IMR-90 (cell line): ENCODE measurements around the gene CCL4L2. TPM values are rescaled to one million over a fixed set of nuclear protein-coding genes. Genes with fewer than 3 reads are reported as not detected.
"Not testable (repeated sequence)": the region's sequence is repeated elsewhere in the genome, so short reads cannot be mapped to it uniquely, and the experiment has no call there.

Experiments
- ATAC-seq: fragments of 200-7000 bp; cut with Tn5 transposase; 2 replicates; pipeline ENCODE4 v1.9.1; 2020; ENCODE audit warnings: low read depth, mild to moderate bottlenecking, moderate library complexity
- BruUV-seq: library from RNA; stranded (reverse); fragments of 400-500 nt; replicated peaks from 2 replicates; lab custom pipeline; 2021; lab: Mats Ljungman, UMichigan
- CTCF ChIA-PET: fragments of 300-600 bp; formaldehyde crosslinking; extraction: SDS; loops from one replicate; lab custom pipeline; 2021; ENCODE audit warnings: antibody characterized with exemption; lab: Yijun Ruan, JAX
- POLR2A ChIA-PET: fragments of 300-600 bp; sonication (Branson Sonifier 250); formaldehyde crosslinking; loops from one replicate; lab custom pipeline; 2022; ENCODE audit warnings: antibody characterized with exemption; ENCODE audit not compliant: unreplicated experiment; lab: Charles Lee
- DNase-seq: peaks from one replicate; pipeline ENCODE4 v3.0.0; 2013
- H2AFZ ChIP-seq: replicated peaks from 2 replicates; pipeline ENCODE3; 2013; ENCODE audit warnings: low read length, mild to moderate bottlenecking; ENCODE audit not compliant: poor library complexity
- H2AK5ac ChIP-seq: 2 replicates; pipeline ENCODE4 v1.6.1; 2013; ENCODE audit warnings: low read depth, low read length, inconsistent platforms
- H2AK9ac ChIP-seq: replicated peaks from 2 replicates; pipeline ENCODE3; 2013; ENCODE audit warnings: mild to moderate bottlenecking, low read depth, low read length, moderate library complexity; ENCODE audit not compliant: poor library complexity
- H2BK120ac ChIP-seq: 2 replicates; pipeline ENCODE4 v1.6.1; 2013; ENCODE audit warnings: low read depth, low read length, inconsistent platforms
- H2BK15ac ChIP-seq: 3 replicates; pipeline ENCODE4 v1.6.1; 2013; ENCODE audit warnings: low read depth, low read length, inconsistent platforms
- H2BK20ac ChIP-seq: 2 replicates; pipeline ENCODE4 v1.6.1; 2013; ENCODE audit warnings: low read depth, mild to moderate bottlenecking, inconsistent platforms, low read length, moderate library complexity
- H2BK5ac ChIP-seq: 2 replicates; pipeline ENCODE4 v1.6.1; 2013; ENCODE audit warnings: mild to moderate bottlenecking, low read depth, low read length, inconsistent platforms; ENCODE audit not compliant: poor library complexity, severe bottlenecking
- H3K14ac ChIP-seq: replicated peaks from 2 replicates; pipeline ENCODE4 v1.6.1; 2013; ENCODE audit warnings: low read depth, low read length, inconsistent platforms
- H3K18ac ChIP-seq: 2 replicates; pipeline ENCODE4 v1.6.1; 2013; ENCODE audit warnings: low read depth, low read length, control low read depth
- H3K23ac ChIP-seq: 2 replicates; pipeline ENCODE4 v1.6.1; 2013; ENCODE audit warnings: low read depth, low read length, inconsistent platforms
- H3K27ac ChIP-seq: 2 replicates; pipeline ENCODE4 v1.5.1; 2013; ENCODE audit warnings: mild to moderate bottlenecking, control low read depth, low read length; ENCODE audit not compliant: insufficient read depth
- H3K27me3 ChIP-seq: 2 replicates; pipeline ENCODE4 v1.6.1; 2013; ENCODE audit warnings: low read length; ENCODE audit not compliant: control insufficient read depth, insufficient read depth
- H3K36me3 ChIP-seq: 2 replicates; pipeline ENCODE4 v1.6.1; 2013; ENCODE audit warnings: low read length, mixed read lengths; ENCODE audit not compliant: control insufficient read depth, insufficient read depth
- H3K4ac ChIP-seq: 2 replicates; pipeline ENCODE4 v1.6.1; 2013; ENCODE audit warnings: low read depth, low read length, inconsistent platforms
- H3K4me1 ChIP-seq: 2 replicates; pipeline ENCODE4 v1.6.1; 2013; ENCODE audit warnings: low read length, mixed read lengths; ENCODE audit not compliant: control insufficient read depth, insufficient read depth
- H3K4me2 ChIP-seq: 2 replicates; pipeline ENCODE4 v1.6.1; 2013; ENCODE audit warnings: low read depth, mild to moderate bottlenecking, control low read depth, low read length, moderate library complexity
- H3K4me3 ChIP-seq: 2 replicates; pipeline ENCODE4 v1.5.1; 2013; ENCODE audit warnings: low read depth, mild to moderate bottlenecking, control low read depth, low read length, moderate library complexity; ENCODE audit not compliant: insufficient read depth
- H3K56ac ChIP-seq: 2 replicates; pipeline ENCODE4 v1.6.1; 2013; ENCODE audit warnings: low read length, inconsistent platforms; ENCODE audit not compliant: insufficient read depth; ENCODE audit errors: extremely low read depth
- H3K79me1 ChIP-seq, 2 experiments: 2 replicates each; pipeline ENCODE4 v1.6.1; 2013; ENCODE audit warnings: low read length in 2 of 2, inconsistent platforms in 1 of 2, low read depth in 1 of 2
- H3K9ac ChIP-seq: 2 replicates; pipeline ENCODE4 v1.6.1; 2013; ENCODE audit warnings: low read depth, low read length, control low read depth
- H3K9me1 ChIP-seq: 2 replicates; pipeline ENCODE4 v1.6.1; 2013; ENCODE audit warnings: low read length, inconsistent platforms; ENCODE audit not compliant: insufficient read depth
- H3K9me3 ChIP-seq: 2 replicates; pipeline ENCODE4 v1.6.1; 2013; ENCODE audit warnings: low read length; ENCODE audit not compliant: control insufficient read depth, insufficient read depth
- H4K20me1 ChIP-seq: 2 replicates; pipeline ENCODE4 v1.6.1; 2013; ENCODE audit warnings: low read length, inconsistent platforms; ENCODE audit not compliant: insufficient read depth
- H4K5ac ChIP-seq: 2 replicates; pipeline ENCODE4 v1.6.1; 2013; ENCODE audit warnings: mild to moderate bottlenecking, low read depth, low read length, control low read depth
- H4K8ac ChIP-seq, 2 experiments: 2 replicates each; pipeline ENCODE4 v1.6.1; 2013; ENCODE audit warnings: low read depth in 2 of 2, low read length in 2 of 2, control low read depth in 1 of 2, inconsistent platforms in 1 of 2
- H4K91ac ChIP-seq: 2 replicates; pipeline ENCODE4 v1.6.1; 2013; ENCODE audit warnings: low read depth, low read length, inconsistent platforms; ENCODE audit not compliant: insufficient read depth
- BHLHE40 ChIP-seq: fragments of 150-350 bp; IDR thresholded peaks from 2 replicates; pipeline ENCODE4 v1.6.1; 2016; ENCODE audit warnings: mild to moderate bottlenecking, low read depth, low read length
- MAFK ChIP-seq: IDR thresholded peaks from 2 replicates; pipeline ENCODE4 v1.6.1; 2012; ENCODE audit warnings: low read depth, low read length, improper control_type of control experiment
- NFE2L2 ChIP-seq: fragments of 150-350 bp; IDR thresholded peaks from 2 replicates; pipeline ENCODE4 v1.6.1; 2016; ENCODE audit warnings: low read depth, mild to moderate bottlenecking, low read length
- RCOR1 ChIP-seq: IDR thresholded peaks from 2 replicates; pipeline ENCODE4 v1.6.1; 2012; ENCODE audit warnings: mild to moderate bottlenecking, low read length, improper control_type of control experiment; ENCODE audit not compliant: insufficient replicate concordance
- RFX5 ChIP-seq: IDR thresholded peaks from 2 replicates; pipeline ENCODE4 v1.8.0; 2012; ENCODE audit warnings: low read depth, mild to moderate bottlenecking, low read length, moderate library complexity
- WGBS, 2 experiments: methylation state at CpG; one replicate each; pipeline versions ENCODE4 v1.1.5 to v1.1.7; 2013; ENCODE audit warnings: missing lambda C conversion rate in 2 of 2; ENCODE audit not compliant: insufficient read length in 1 of 2; ENCODE audit errors: extremely low coverage in 2 of 2; 5-methylcytosine and 5-hydroxymethylcytosine counted together
- dilution Hi-C: fragments of 300-500 bp; cut with HindIII; formaldehyde crosslinking; loops from one replicate; pipeline ENCODE4 v1.14.3; 2018; ENCODE audit warnings: low sequenced_read_pairs; ENCODE audit not compliant: unreplicated experiment
- in situ Hi-C: fragments of 300-500 bp; cut with MboI; formaldehyde crosslinking; loops from 3 replicates; pipeline ENCODE4 v1.14.3; 2019; ENCODE audit warnings: low sequenced_read_pairs, inconsistent platforms, mixed read lengths
- intact Hi-C: fragments of 100-400 bp; cut with micrococcal nuclease; formaldehyde crosslinking; loops from 2 replicates; pipeline ENCODE4 v1.10.0; 2022
- polyA plus RNA-seq, 3 experiments: library from polyadenylated mRNA; depleted of rRNA; stranded (reverse); fragments of >200 nt; gene quantifications; 2 replicates each; pipeline ENCODE4 v1.2.3, GENCODE V29; 2012; ENCODE audit warnings: low replicate concordance in 1 of 3
- total RNA-seq: library from RNA; depleted of rRNA; stranded (reverse); fragments of >200 nt; gene quantifications from 2 replicates; pipeline ENCODE4 v1.2.3, GENCODE V29; 2012

CCL4L2 gene
- total and polyA plus RNA-seq, 2 of the 4 experiments (the other 2 are of a cell fraction): not detected

- no peak for TF ChIP-seq BHLHE40
Measured at GRCh38 chr17:36204724-36205500, 6.0 kb upstream of the CCL4L2 start (continued).

GRCh38 chr17:36205637-36206485 lies 5.0 kb upstream of the CCL4L2 start:
- H3K14ac ChIP-seq: no peak overlapping the region
- H3K4me1 ChIP-seq: no peaks in the 10 kb centered on the region
- H3K36me3 ChIP-seq: no peaks in the 10 kb centered on the region
- DNase-seq: no peak
- CTCF ChIA-PET: no interaction called here
- POLR2A ChIA-PET: no interaction called here
- H4K5ac ChIP-seq: no peak overlapping the region
- H4K91ac ChIP-seq: no peak overlapping the region
- no peak overlapping the region for H3K18ac ChIP-seq
- H2AFZ ChIP-seq: no peak overlapping the region
- H4K20me1 ChIP-seq: no peaks in the 10 kb centered on the region
- H3K4ac ChIP-seq: no peak overlapping the region
- H2AK5ac ChIP-seq: no peak overlapping the region
- no peaks in the 10 kb centered on the region for H3K79me1 ChIP-seq
- no peak for ATAC-seq
- no peak overlapping the region for H2AK9ac ChIP-seq
- dilution Hi-C loops (no loop called here), intact Hi-C loops (no loop called here), in situ Hi-C loops (loop anchor here (25.0 kb wide), 1 partner anchor 256 kb away; no protein-coding TSS in a partner anchor)
- no peak overlapping the region for H4K8ac ChIP-seq
- no peak overlapping the region for H2BK120ac ChIP-seq
- no peaks in the 10 kb centered on the region for H3K9me1 ChIP-seq
- H3K4me3 ChIP-seq: no peak overlapping the region
- H2BK15ac ChIP-seq: no peak overlapping the region
- H3K27me3 ChIP-seq: peaks cover 3% of the 10 kb centered on the region; the same call in 1 of the 2 replicates
- no peaks in the 10 kb centered on the region for H3K9me3 ChIP-seq
- H3K23ac ChIP-seq: no peak overlapping the region
- H3K4me2 ChIP-seq: no peak overlapping the region
- H3K9ac ChIP-seq: no peak overlapping the region
- BruUV-seq: no TSS peak
- H2BK5ac ChIP-seq: no peak overlapping the region
- H2BK20ac ChIP-seq: no peak overlapping the region
- no peak for TF ChIP-seq NFE2L2
- TF ChIP-seq RFX5: no peak
- TF ChIP-seq RCOR1: no peak
- no peak for TF ChIP-seq MAFK
- WGBS, 2 experiments: 32% methylated on average over 3 of the region's 4 CpGs; no CpG with 5 or more reads in 1 of the 2 experiments
- H3K27ac ChIP-seq: no peak overlapping the region
- H3K56ac ChIP-seq: no peak overlapping the region

- H2AK5ac ChIP-seq, H3K4me3 ChIP-seq, H3K18ac ChIP-seq, H3K27me3 ChIP-seq, ATAC-seq, H3K79me1 ChIP-seq, DNase-seq, H3K4ac ChIP-seq, intact Hi-C loops, BruUV-seq, H3K36me3 ChIP-seq, dilution Hi-C loops, H3K9ac ChIP-seq, H3K14ac ChIP-seq, H3K4me2 ChIP-seq, H2AK9ac ChIP-seq, H3K56ac ChIP-seq, H4K5ac ChIP-seq, H2BK120ac ChIP-seq, H4K91ac ChIP-seq, H3K9me3 ChIP-seq, H3K9me1 ChIP-seq, H2BK20ac ChIP-seq, H4K20me1 ChIP-seq, CTCF ChIA-PET, POLR2A ChIA-PET, H4K8ac ChIP-seq, H3K4me1 ChIP-seq, H2BK15ac ChIP-seq, H2AFZ ChIP-seq, H3K23ac ChIP-seq, H3K27ac ChIP-seq, H2BK5ac ChIP-seq: not testable (repeated sequence)
- in situ Hi-C loops: loop anchor here (25.0 kb wide), 1 partner anchor 256 kb away; no protein-coding TSS in a partner anchor
- no CpG with 5 or more reads among the region's 1 CpG for WGBS, 2 experiments
Measured at GRCh38 chr17:36206486-36206821, 4.4 kb upstream of the CCL4L2 start.
